ENCODE measurements around the gene NID1. TPM values are rescaled to one million over a fixed set of nuclear protein-coding genes. Genes with fewer than 3 reads are reported as not detected.
A peak's percentile ranks its signal among the peaks of the same experiment; 100 is the strongest.

NID1 gene
- total and polyA plus RNA-seq, 2 of the 4 experiments (the other 2 are of a cell fraction), result 21.9 to 83.3 TPM

DNA sequence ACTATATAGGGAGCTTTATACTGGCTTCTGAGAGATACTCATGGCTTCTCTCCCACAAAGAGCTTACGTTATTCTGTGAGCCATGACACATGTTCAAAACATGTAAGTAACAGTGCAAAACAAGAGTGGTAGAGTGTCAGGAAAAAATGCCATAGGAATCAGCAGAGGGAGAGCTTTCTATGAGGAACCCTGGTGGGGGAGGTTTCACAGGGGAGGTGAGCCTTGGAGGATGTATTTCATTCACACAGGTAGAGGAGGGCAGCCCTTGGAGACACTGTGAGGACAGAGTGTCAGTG is 125.5 kb downstream of the NID1 start:
- H2BK120ac ChIP-seq (ENCODE audit: low read depth, low read length), result peak overlapping the region; percentile 92
- in situ Hi-C loops (cut with MboI; ENCODE audit: low sequenced_read_pairs), result no loop called here
- no peak overlapping the region for H3K56ac ChIP-seq (ENCODE audit: extremely low read depth, insufficient read depth, low read length)
- H3K4me3 ChIP-seq (ENCODE audit: insufficient read depth, low read depth, low read length), result no peak overlapping the region
- H2AK9ac ChIP-seq (replicated peaks; ENCODE audit: low read depth, low read length, poor library complexity), result peak overlapping the region; percentile 6
- ATAC-seq (ENCODE audit: low read depth) (peak; percentile 30), DNase-seq (peak; percentile 82)
- no peak for TF ChIP-seq RCOR1 (IDR thresholded peaks at IDR 0.05; ENCODE audit: insufficient replicate concordance, low read length)
- TF ChIP-seq NFE2L2 (IDR thresholded peaks at IDR 0.05; ENCODE audit: low read depth, low read length), result no peak
- no peak for TF ChIP-seq POLR2A (IDR thresholded peaks at IDR 0.05; ENCODE audit: low read depth, low read length)
- TF ChIP-seq, protein P1, sequence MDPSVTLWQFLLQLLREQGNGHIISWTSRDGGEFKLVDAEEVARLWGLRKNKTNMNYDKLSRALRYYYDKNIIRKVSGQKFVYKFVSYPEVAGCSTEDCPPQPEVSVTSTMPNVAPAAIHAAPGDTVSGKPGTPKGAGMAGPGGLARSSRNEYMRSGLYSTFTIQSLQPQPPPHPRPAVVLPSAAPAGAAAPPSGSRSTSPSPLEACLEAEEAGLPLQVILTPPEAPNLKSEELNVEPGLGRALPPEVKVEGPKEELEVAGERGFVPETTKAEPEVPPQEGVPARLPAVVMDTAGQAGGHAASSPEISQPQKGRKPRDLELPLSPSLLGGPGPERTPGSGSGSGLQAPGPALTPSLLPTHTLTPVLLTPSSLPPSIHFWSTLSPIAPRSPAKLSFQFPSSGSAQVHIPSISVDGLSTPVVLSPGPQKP (IDR thresholded peaks at IDR 0.05; ENCODE audit: borderline replicate concordance, low read depth, low read length), result no peak
- TF ChIP-seq, protein P2, sequence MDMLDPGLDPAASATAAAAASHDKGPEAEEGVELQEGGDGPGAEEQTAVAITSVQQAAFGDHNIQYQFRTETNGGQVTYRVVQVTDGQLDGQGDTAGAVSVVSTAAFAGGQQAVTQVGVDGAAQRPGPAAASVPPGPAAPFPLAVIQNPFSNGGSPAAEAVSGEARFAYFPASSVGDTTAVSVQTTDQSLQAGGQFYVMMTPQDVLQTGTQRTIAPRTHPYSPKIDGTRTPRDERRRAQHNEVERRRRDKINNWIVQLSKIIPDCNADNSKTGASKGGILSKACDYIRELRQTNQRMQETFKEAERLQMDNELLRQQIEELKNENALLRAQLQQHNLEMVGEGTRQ (IDR thresholded peaks at IDR 0.05; ENCODE audit: low read depth, low read length), result no peak
- TF ChIP-seq FOS (IDR thresholded peaks at IDR 0.05; ENCODE audit: low read depth, low read length), result peak; percentile 31; the same call in 1 of the 2 replicates
- TF ChIP-seq CHD1 (IDR thresholded peaks at IDR 0.05; ENCODE audit: low read depth, low read length), result no peak
- H3K4ac ChIP-seq (ENCODE audit: low read depth, low read length), result peak overlapping the region; percentile 52
- H4K20me1 ChIP-seq (ENCODE audit: insufficient read depth, low read length), result no peaks in the 10 kb centered on the region
- peak overlapping the region; percentile 98; the same call in 1 of the 2 replicates for H2BK20ac ChIP-seq (ENCODE audit: low read depth, low read length)
- ChIA-PET CTCF (interaction anchor here (0.7 to 0.9 kb wide), 2 partner anchors 74 to 86 kb away, joined by 3 to 5 read pairs; no protein-coding TSS in a partner anchor), POLR2A (ENCODE audit: unreplicated experiment) (no interaction called here)
- peak overlapping the region; percentile 57 for H4K91ac ChIP-seq (ENCODE audit: insufficient read depth, low read depth, low read length)
- H3K9ac ChIP-seq (ENCODE audit: low read depth, low read length), result no peak overlapping the region
- H3K23ac ChIP-seq (ENCODE audit: low read depth, low read length), result peak overlapping the region; percentile 72; the same call in 1 of the 2 replicates
- H3K4me2 ChIP-seq (ENCODE audit: low read depth, low read length), result peak overlapping the region; percentile 78
- no peak overlapping the region for H3K27ac ChIP-seq (ENCODE audit: insufficient read depth, low read length)
- H3K36me3 ChIP-seq (ENCODE audit: control insufficient read depth, insufficient read depth, low read length), result no peaks in the 10 kb centered on the region
- peak overlapping the region; percentile 36 for H3K18ac ChIP-seq (ENCODE audit: low read depth, low read length)
- H3K14ac ChIP-seq (replicated peaks; ENCODE audit: low read depth, low read length), result 0 out of 2 replicates have a peak overlapping the region, but pooled peaks have one; percentile 53
- H2BK15ac ChIP-seq (ENCODE audit: low read depth, low read length), result peak overlapping the region; percentile 87; the same call in 2 of the 3 replicates
- no peak overlapping the region for H2BK5ac ChIP-seq (ENCODE audit: low read depth, low read length, poor library complexity, severe bottlenecking)
- no peak overlapping the region for H4K5ac ChIP-seq (ENCODE audit: low read depth, low read length)
- H2AFZ ChIP-seq (replicated peaks; ENCODE audit: low read length, poor library complexity), result peak overlapping the region; percentile 34
- WGBS, 2 experiments (ENCODE audit: extremely low coverage in 2 of 2, insufficient read length in 1 of 2), result no CpG with 5 or more reads among the region's 1 CpG
- H3K4me1 ChIP-seq (ENCODE audit: control insufficient read depth, insufficient read depth, low read length), result peaks cover 12% of the 10 kb centered on the region
- dilution Hi-C loops (cut with HindIII; ENCODE audit: low sequenced_read_pairs, unreplicated experiment), result no loop called here
- peak overlapping the region in 1 of 2 experiments; percentile 50; a peak in 1 of 4 replicates for H4K8ac ChIP-seq (ENCODE audit: low read depth in 2 of 2, low read length in 2 of 2)
- H3K9me1 ChIP-seq (ENCODE audit: insufficient read depth, low read length), result peaks cover 16% of the 10 kb centered on the region
- no TSS peak for BruUV-seq (replicated peaks)
- H3K9me3 ChIP-seq (ENCODE audit: control insufficient read depth, insufficient read depth, low read length), result peaks cover 5% of the 10 kb centered on the region
- intact Hi-C loops (cut with micrococcal nuclease), result no loop called here
- H3K79me1 ChIP-seq (ENCODE audit: low read depth in 1 of 2, low read length in 2 of 2), result no peaks in the 10 kb centered on the region
- H3K27me3 ChIP-seq (ENCODE audit: control insufficient read depth, insufficient read depth, low read length), result no peaks in the 10 kb centered on the region
- peak overlapping the region; percentile 89; the same call in 1 of the 2 replicates for H2AK5ac ChIP-seq (ENCODE audit: low read depth, low read length)
